ENCODE measurements around the gene HOXB9. TPM values are rescaled to one million over a fixed set of nuclear protein-coding genes. Genes with fewer than 3 reads are reported as not detected.

The HOXB9 gene
- total RNA-seq, result 0.32 and 0.76 TPM in 2 replicates

GRCh38 chr17:48626245-48627117 is at the start of gene HOXB9:
HOXB9 (minus strand) TSS chr17:48626358; CDS start chr17:48626269, 89 bp downstream.

GRCh38 chr17:48615047-48615962 is 10.9 kb downstream of the HOXB9 start, which contains the start of gene HOXB8:
HOXB8 (minus strand) TSS chr17:48615292; CDS start chr17:48614704, 588 bp downstream.

DNA sequence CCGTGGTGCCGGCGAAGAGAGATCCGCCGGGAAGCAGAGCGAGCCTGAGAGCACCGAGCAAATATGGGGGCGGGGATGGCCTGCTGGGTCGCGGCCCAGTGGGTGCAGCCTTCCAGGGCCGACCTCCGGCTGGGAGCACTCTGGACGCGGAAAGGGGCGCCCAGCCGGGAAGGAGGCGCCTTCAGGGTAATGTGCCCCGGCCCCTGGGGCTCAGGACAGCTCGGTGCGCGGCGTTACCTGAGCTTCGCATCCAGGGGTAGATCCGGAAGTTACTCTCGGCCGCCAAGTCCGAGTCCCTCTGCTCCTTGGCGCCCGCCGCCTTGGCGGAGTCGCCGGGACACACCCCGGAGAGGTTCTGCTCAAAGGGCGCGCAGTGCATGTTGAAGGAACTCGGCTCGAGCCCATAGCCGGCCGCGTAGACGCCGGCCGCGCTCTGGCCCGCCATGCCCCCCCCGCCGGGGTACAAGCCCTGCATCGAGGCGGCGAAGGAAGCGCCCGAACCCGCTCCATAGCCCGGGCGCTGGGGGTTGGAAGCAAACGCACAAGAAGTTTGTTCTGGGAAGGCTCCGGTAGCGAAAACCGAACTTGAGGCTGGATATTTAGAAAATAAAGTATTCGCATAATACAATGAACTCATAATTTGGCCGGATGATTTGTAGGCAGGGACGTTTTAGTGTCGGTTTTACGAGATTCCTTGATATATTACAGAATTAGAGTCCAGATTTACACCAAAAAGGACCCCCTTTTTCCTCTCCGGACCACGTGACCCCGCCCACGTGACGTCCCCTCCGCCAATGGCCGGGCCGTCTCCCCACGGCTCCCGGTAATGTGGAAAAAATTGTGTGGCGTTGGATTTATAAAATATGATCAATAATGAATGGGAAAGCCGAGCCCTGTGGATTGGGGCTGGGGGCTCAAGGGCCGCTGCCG is 15.6 kb downstream of the HOXB9 start, which contains the start of gene HOXB7:
Gene HOXB7, minus strand, starts transcription at position 736 of the 930 bp plus-strand sequence. Its CDS starts 99 bp downstream, at position 637.

GRCh38 chr17:48604770-48605329 is 21.3 kb downstream of the HOXB9 start, which contains the start of gene HOXB6:
HOXB6 (minus strand) TSS chr17:48604986; CDS start chr17:48598150, 6,836 bp downstream.

DNA sequence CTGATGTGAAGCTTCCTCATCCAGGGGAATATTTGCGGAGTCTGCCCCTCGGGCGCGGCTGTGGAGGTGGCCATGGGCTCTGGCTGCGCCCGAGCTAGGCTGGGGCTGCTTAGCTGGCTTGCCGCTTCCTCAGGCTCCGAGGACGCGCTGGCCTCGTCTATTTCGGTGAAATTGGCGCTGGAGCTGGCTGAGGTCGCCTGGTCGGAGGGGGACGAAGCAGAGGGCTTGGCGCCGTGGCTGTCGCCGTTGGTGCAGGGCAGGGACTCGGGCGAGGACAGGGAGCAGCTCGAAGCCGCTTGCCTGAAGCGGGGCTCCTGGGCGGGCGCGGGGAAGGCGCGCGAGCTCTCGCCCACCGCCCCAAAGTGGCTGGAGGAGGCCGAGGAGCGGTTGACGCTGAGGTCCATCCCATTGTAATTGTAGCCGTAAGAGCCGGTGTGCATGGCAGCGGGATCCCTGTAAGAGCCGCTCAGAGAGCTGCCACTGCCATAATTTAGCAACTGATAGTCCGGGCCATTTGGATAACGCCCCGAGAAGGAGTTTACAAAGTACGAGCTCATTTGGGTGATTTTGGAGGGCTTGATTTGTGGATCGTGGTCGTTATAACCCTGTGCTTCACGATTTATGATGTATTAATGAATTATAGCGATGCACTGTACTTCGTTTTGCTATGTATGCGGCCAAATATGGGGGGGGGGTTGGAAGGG is 32.9 kb downstream of the HOXB9 start, which contains the start of gene HOXB5:
Gene HOXB5, minus strand, starts transcription at position 654 of the 704 bp plus-strand sequence. Its CDS starts 97 bp downstream, at position 557.

GRCh38 chr17:48589831-48590606 is 36.1 kb downstream of the HOXB9 start, which contains the start of gene HOXB3:
HOXB3 (minus strand) TSS chr17:48590241; CDS start chr17:48552474, 37,767 bp downstream.

GRCh38 chr17:48577946-48578615 is 48.1 kb downstream of the HOXB9 start, which contains the start of gene HOXB4:
HOXB4 (minus strand) TSS chr17:48578350; CDS start chr17:48578319, 31 bp downstream.

Other genes starting within 250 kb of the HOXB9 start
- gene SKAP1, start 196.1 kb downstream of the HOXB9 start, total RNA-seq, result 0.46 and 0.65 TPM in 2 replicates
- gene HOXB1, start 95.3 kb downstream of the HOXB9 start, total RNA-seq, result not detected in 2 replicates
- 3.3 and 5.8 TPM in 2 replicates for gene HOXB2, start 81.2 kb downstream of the HOXB9 start, total RNA-seq
- gene HOXB4, start 48.0 kb downstream of the HOXB9 start, total RNA-seq, result 3.2 and 4.6 TPM in 2 replicates
- 5.8 and 11.2 TPM in 2 replicates for gene HOXB3, start 36.1 kb downstream of the HOXB9 start, total RNA-seq
- gene HOXB5, start 32.6 kb downstream of the HOXB9 start, total RNA-seq, result under 0.01 and 0.61 TPM in 2 replicates
- 6.2 and 12.9 TPM in 2 replicates for gene HOXB6, start 21.4 kb downstream of the HOXB9 start, total RNA-seq
- 8.4 and 13.8 TPM in 2 replicates for gene HOXB7, start 15.3 kb downstream of the HOXB9 start, total RNA-seq
- gene HOXB8, start 11.1 kb downstream of the HOXB9 start, total RNA-seq, result 2.0 and 3.6 TPM in 2 replicates
- not detected in 2 replicates for gene PRAC1, start 96.2 kb upstream of the HOXB9 start, total RNA-seq
- gene PRAC2, start 96.8 kb upstream of the HOXB9 start, total RNA-seq, result not detected in 2 replicates
- not detected in 2 replicates for gene HOXB13, start 102.4 kb upstream of the HOXB9 start, total RNA-seq
- gene TTLL6, start 190.9 kb upstream of the HOXB9 start, total RNA-seq, result not detected in 2 replicates
- gene CALCOCO2, start 204.7 kb upstream of the HOXB9 start, total RNA-seq, result 19.5 and 53.8 TPM in 2 replicates

Data from epithelial cell of umbilical artery (primary cell).